ENCODE measurements around the gene COX5B. TPM values are rescaled to one million over a fixed set of nuclear protein-coding genes. Genes with fewer than 3 reads are reported as not detected.
A peak's percentile ranks its signal among the peaks of the same experiment; 100 is the strongest.
"Not testable (repeated sequence)": the region's sequence is repeated elsewhere in the genome, so short reads cannot be mapped to it uniquely, and the experiment has no call there.

Gene COX5B
- polyA plus RNA-seq, 1 donor, result 214 TPM

DNA sequence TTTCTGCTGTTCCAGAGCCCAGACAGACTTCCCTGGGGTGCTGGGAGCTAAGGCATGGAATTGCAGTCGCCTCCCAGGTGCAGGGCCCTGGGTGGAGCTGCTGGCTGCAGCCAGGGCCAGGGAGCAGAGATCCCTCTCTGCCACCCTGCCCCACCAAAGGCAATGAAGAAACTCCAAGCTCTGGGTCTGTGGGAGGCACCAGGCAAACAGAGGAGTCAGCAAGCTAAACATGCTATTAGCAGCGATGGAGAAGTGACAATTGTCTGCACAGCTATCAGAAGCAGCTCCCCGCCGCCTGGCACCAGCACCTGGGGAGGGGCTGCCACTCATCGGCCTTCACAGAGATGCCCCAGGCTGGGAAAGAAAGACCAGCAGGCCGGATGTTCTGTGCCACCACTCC, 28.0 kb upstream of the COX5B start:
- Histone ChIP-seq H3K27me3 (ENCODE audit: control insufficient read depth, insufficient read depth, low read length) (no peaks in the 10 kb centered on the region), H3K4me3 (ENCODE audit: low read length) (no peak overlapping the region), H3K9me3 (ENCODE audit: control insufficient read depth, low read depth, low read length) (no peaks in the 10 kb centered on the region), H3K36me3 (ENCODE audit: control insufficient read depth, insufficient read depth, low read length) (no peaks in the 10 kb centered on the region), H3K4me1 (ENCODE audit: control insufficient read depth, insufficient read depth, low read length) (no peaks in the 10 kb centered on the region), H3K27ac (ENCODE audit: low read length) (no peak overlapping the region)
- WGBS (ENCODE audit: insufficient coverage, low lambda C conversion rate), result no CpG with 5 or more reads among the region's 6 CpGs
- no peak for DNase-seq

DNA sequence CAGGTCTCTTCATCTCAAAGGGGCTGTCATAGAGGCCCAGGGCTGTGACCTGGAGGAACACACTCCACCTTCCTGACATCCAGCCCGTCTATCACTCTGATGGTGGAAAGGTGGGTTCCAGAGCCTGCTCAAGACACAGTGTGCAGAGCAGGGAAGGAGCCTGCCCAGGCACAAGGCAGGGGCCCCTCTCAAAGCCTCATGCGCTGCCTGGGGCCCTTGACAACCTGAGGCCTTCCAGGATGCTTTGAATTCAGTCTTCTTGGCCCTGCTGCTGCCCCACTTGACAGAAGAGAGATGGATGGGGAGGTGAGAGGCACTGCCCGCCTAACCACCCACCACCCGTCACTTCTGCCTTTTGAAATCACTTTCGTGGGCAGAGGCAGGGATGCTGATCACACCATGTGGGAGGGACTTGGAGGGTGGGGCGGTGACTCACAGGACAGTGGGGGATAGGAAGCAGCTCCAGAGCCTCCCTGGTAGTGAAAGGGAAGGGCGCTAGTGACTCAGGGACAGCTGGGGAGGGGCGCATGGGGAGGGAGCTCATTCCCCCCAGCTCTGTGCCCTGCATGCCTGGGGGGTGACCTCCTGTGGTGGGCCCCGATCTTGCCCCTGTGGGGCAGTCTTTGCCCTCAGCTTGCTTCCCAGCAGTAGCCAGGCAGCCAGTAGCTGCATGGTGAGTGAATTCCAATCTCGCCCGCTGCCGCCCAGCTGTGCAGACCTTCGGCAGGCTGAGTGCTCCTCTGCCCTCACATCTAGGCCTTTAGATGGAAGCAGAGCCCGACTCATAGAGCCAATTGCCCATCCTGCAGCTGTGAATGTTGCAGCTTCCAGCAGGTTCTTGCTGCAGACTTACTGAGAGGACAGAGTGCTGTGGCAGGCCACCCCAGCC, 26.7 kb upstream of the COX5B start:
- not testable (repeated sequence) for H3K36me3 ChIP-seq (ENCODE audit: control insufficient read depth, insufficient read depth, low read length); H3K27ac ChIP-seq (ENCODE audit: low read length); H3K4me1 ChIP-seq (ENCODE audit: control insufficient read depth, insufficient read depth, low read length); H3K4me3 ChIP-seq (ENCODE audit: low read length); H3K9me3 ChIP-seq (ENCODE audit: control insufficient read depth, low read depth, low read length); H3K27me3 ChIP-seq (ENCODE audit: control insufficient read depth, insufficient read depth, low read length); DNase-seq
- WGBS (ENCODE audit: insufficient coverage, low lambda C conversion rate), result no CpG with 5 or more reads among the region's 14 CpGs

- not testable (repeated sequence) for H3K36me3 ChIP-seq (ENCODE audit: control insufficient read depth, insufficient read depth, low read length); DNase-seq; H3K9me3 ChIP-seq (ENCODE audit: control insufficient read depth, low read depth, low read length); H3K4me3 ChIP-seq (ENCODE audit: low read length); H3K4me1 ChIP-seq (ENCODE audit: control insufficient read depth, insufficient read depth, low read length); H3K27ac ChIP-seq (ENCODE audit: low read length); H3K27me3 ChIP-seq (ENCODE audit: control insufficient read depth, insufficient read depth, low read length)
- 100% methylated on average over 1 of the region's 1 CpG for WGBS (ENCODE audit: insufficient coverage, low lambda C conversion rate)
These were observed 25.4 kb upstream of the COX5B start for GRCh38 chr2:97620492-97620891.

- not testable (repeated sequence) for H3K27ac ChIP-seq (ENCODE audit: low read length); H3K27me3 ChIP-seq (ENCODE audit: control insufficient read depth, insufficient read depth, low read length); H3K4me3 ChIP-seq (ENCODE audit: low read length); DNase-seq; H3K36me3 ChIP-seq (ENCODE audit: control insufficient read depth, insufficient read depth, low read length); H3K9me3 ChIP-seq (ENCODE audit: control insufficient read depth, low read depth, low read length); H3K4me1 ChIP-seq (ENCODE audit: control insufficient read depth, insufficient read depth, low read length)
These were observed 22.9 kb upstream of the COX5B start for GRCh38 chr2:97622976-97623375.

DNA sequence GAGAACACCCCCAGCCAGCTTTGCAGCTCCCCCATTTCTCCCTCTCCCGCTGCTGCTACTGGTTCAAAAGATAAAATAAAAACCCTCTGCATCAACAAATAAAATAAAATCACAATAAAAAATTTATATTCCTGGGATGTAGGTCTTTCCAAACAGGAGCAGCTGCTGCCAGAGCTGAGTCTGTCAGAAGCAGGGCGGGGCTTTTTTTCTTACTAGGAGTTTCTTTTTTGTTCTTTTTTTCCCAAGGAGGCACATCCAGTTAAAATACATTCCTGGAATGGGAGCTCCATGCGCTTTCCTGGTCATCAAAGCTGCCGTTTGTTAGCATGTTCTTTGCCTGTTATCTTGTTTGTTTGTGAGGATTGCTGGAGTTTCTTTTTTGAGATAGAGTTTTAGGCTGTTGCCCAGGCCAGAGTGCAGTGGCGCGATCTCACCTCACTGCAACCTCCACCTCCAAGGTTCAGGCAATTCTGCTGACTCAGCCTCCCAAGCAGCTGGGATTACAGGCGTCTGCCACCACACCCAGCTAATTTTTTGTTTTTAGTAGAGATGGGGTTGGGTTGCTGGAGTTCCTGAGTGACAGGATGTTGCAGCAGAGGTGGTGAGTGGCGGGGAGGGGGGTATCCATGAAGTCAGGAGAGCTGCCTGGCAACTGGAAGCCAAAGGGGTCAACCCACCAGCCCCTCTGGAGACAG, 20.4 kb upstream of the COX5B start:
- H3K27me3 ChIP-seq (ENCODE audit: control insufficient read depth, insufficient read depth, low read length); DNase-seq; H3K27ac ChIP-seq (ENCODE audit: low read length); H3K36me3 ChIP-seq (ENCODE audit: control insufficient read depth, insufficient read depth, low read length); H3K9me3 ChIP-seq (ENCODE audit: control insufficient read depth, low read depth, low read length); H3K4me1 ChIP-seq (ENCODE audit: control insufficient read depth, insufficient read depth, low read length); H3K4me3 ChIP-seq (ENCODE audit: low read length): not testable (repeated sequence)
- no CpG with 5 or more reads among the region's 8 CpGs for WGBS (ENCODE audit: insufficient coverage, low lambda C conversion rate)

GRCh38 chr2:97626049-97626430, 19.8 kb upstream of the COX5B start:
- H3K4me1 ChIP-seq (ENCODE audit: control insufficient read depth, insufficient read depth, low read length); H3K36me3 ChIP-seq (ENCODE audit: control insufficient read depth, insufficient read depth, low read length); DNase-seq; H3K4me3 ChIP-seq (ENCODE audit: low read length); H3K9me3 ChIP-seq (ENCODE audit: control insufficient read depth, low read depth, low read length); H3K27ac ChIP-seq (ENCODE audit: low read length); H3K27me3 ChIP-seq (ENCODE audit: control insufficient read depth, insufficient read depth, low read length): not testable (repeated sequence)
- no CpG with 5 or more reads among the region's 8 CpGs for WGBS (ENCODE audit: insufficient coverage, low lambda C conversion rate)

DNA sequence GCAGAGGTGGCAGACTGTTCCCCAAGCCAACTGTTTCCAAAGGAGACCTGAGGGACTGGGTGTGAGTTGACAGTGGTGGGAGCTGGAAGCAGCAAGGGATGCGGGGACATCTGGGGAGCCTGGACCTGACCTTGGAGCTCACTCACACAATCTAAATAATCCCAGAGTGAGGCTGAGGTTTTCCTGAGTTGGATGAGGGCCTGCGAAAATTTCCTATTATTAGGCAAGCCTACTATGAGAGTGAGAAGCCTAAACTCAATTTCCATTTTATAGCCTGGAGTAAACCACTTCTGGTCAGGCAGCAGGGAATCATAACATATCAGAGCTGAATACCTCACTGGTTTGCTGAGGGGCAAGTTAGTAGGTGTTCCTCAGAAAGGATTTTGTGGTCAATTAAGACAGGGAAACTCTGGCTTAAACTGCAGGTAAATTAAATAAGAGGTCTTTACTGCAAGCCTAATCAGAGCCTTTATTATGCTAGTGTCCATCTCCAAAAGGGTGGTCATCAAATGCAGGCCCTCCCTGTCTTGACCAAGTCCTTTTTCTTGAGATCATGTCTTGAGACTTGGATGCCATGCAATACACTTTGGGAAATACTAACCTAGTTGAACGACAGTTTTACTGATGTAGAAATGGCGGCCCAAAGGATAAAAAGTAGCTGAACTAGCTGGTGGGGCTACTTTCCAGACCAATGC, 1.7 kb upstream of the COX5B start:
- H3K9me3 ChIP-seq (ENCODE audit: control insufficient read depth, low read depth, low read length), result no peaks in the 10 kb centered on the region
- 100% methylated on average over 1 of the region's 4 CpGs for WGBS (ENCODE audit: insufficient coverage, low lambda C conversion rate)
- peaks cover 4% of the 10 kb centered on the region for H3K4me1 ChIP-seq (ENCODE audit: control insufficient read depth, insufficient read depth, low read length)
- H3K27me3 ChIP-seq (ENCODE audit: control insufficient read depth, insufficient read depth, low read length), result no peaks in the 10 kb centered on the region
- no peak overlapping the region for H3K4me3 ChIP-seq (ENCODE audit: low read length)
- no peak for DNase-seq
- peaks cover 23% of the 10 kb centered on the region for H3K36me3 ChIP-seq (ENCODE audit: control insufficient read depth, insufficient read depth, low read length)
- H3K27ac ChIP-seq (ENCODE audit: low read length), result no peak overlapping the region

DNA sequence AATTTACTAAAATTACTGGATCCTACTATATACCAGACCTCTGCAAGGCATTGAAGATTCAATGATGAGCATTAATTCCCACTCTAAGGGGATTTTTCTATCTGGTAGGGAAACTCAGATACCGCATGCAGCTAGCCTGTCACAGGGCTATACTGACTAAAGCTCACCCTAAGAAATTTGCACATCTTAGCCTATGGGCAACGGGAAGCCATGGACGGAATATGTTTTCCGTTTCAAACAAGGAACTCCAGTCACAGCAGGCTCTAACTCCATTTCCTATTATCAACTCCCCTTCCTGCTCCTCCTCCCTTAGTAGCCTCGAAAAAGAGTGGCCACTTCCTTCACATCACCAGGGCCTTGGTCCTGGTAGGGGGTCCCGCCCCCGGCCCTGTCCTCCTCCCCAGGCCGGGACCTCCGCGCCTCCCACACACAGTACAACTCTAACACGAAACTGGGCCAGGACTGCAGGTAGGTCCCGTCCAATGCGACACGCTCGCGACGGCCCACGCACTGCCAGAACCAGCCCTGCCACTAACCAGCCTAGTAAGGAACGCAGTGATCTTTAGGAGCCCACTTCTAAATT, 659 bp upstream of the COX5B start:
- Histone ChIP-seq H3K4me3 (ENCODE audit: low read length) (peak overlapping the region; percentile 99), H3K4me1 (ENCODE audit: control insufficient read depth, insufficient read depth, low read length) (peaks cover 4% of the 10 kb centered on the region), H3K36me3 (ENCODE audit: control insufficient read depth, insufficient read depth, low read length) (peaks cover 31% of the 10 kb centered on the region), H3K27ac (ENCODE audit: low read length) (peak overlapping the region; percentile 97), H3K27me3 (ENCODE audit: control insufficient read depth, insufficient read depth, low read length) (no peaks in the 10 kb centered on the region), H3K9me3 (ENCODE audit: control insufficient read depth, low read depth, low read length) (no peaks in the 10 kb centered on the region)
- no peak for DNase-seq
- WGBS (ENCODE audit: insufficient coverage, low lambda C conversion rate), result no CpG with 5 or more reads among the region's 19 CpGs

DNA sequence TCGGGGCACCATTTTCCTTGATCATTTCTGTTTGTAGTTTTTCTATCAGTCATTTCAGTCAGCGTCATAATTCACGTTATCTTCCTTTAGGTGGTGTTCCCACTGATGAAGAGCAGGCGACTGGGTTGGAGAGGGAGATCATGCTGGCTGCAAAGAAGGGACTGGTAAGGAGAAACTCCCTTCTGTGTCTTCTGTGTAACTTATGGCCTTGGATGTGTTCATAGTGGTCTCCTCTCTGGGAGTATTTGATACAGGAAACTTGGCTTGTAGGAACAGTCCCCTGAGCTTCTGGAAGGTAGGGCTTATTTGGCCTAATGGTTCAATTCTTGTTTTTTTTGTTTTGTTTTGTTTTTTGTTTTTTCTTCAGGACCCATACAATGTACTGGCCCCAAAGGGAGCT, 1.1 kb downstream of the COX5B start:
- Histone ChIP-seq H3K9me3 (ENCODE audit: control insufficient read depth, low read depth, low read length) (no peaks in the 10 kb centered on the region), H3K4me3 (ENCODE audit: low read length) (peak overlapping the region; percentile 99), H3K27me3 (ENCODE audit: control insufficient read depth, insufficient read depth, low read length) (no peaks in the 10 kb centered on the region), H3K36me3 (ENCODE audit: control insufficient read depth, insufficient read depth, low read length) (peaks cover 31% of the 10 kb centered on the region), H3K4me1 (ENCODE audit: control insufficient read depth, insufficient read depth, low read length) (peaks cover 4% of the 10 kb centered on the region), H3K27ac (ENCODE audit: low read length) (no peak overlapping the region)
- DNase-seq, result no peak
- 92% methylated on average over 2 of the region's 4 CpGs for WGBS (ENCODE audit: insufficient coverage, low lambda C conversion rate)

GRCh38 chr2:97651114-97651513, 5.3 kb downstream of the COX5B start:
- 100% methylated on average over 1 of the region's 4 CpGs for WGBS (ENCODE audit: insufficient coverage, low lambda C conversion rate)
- H3K9me3 ChIP-seq (ENCODE audit: control insufficient read depth, low read depth, low read length), result peaks cover 14% of the 10 kb centered on the region
- peaks cover 50% of the 10 kb centered on the region for H3K36me3 ChIP-seq (ENCODE audit: control insufficient read depth, insufficient read depth, low read length)
- DNase-seq, result no peak
- no peak overlapping the region for H3K4me3 ChIP-seq (ENCODE audit: low read length)
- no peak overlapping the region for H3K27ac ChIP-seq (ENCODE audit: low read length)
- H3K4me1 ChIP-seq (ENCODE audit: control insufficient read depth, insufficient read depth, low read length), result peaks cover 4% of the 10 kb centered on the region
- H3K27me3 ChIP-seq (ENCODE audit: control insufficient read depth, insufficient read depth, low read length), result no peaks in the 10 kb centered on the region

Data from large intestine (tissue), 3 donors.